HG03280 (cell line): Measurements from ENCODE around the gene TTC39B.

Experiments used
- ATAC-seq: cut with Tn5 transposase; IDR thresholded peaks from one replicate; pipeline ENCODE4 v1.9.1; 2021; ENCODE audit warnings: mild to moderate bottlenecking, moderate library complexity; ENCODE audit not compliant: unreplicated experiment

Gene TTC39B

DNA sequence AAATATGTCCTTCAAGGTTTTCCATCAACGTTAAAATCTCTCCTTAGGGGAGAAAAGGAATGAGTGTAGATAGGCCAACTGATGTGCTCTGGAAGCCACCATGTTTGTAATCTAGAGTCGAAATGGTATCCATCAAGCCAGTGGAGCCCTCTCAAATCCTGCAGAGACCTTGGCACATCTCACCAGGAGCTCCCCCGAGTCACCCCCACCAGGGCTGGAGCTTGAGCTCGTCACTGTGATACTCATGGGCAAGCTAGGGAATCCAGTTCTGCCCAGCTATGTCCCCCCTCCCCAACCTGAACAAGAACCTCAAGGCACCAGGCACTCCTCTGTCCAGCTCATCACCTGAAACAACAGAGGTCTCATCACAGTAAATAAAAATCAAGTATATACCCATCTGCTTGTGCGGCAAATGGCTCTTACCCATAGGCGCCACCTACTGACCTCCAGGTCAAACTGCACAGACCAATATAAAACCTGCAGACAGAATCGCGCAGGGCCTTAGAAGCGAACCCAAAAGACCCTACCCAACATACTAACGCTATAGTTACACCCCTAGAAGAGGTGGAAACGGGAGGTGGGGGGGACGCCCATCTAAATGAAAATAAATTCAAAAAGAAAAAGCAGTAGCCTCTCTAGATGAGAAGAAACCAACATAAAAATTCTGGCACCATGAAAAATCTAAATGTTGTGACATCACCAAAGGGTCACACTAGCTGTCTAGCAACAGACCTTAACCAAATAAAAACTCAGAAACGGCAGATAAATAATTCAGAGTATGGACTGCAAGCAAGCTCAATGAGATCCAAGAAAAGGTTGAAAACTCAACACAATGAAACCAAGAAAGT lies 75.0 kb downstream of the TTC39B start:
- peak; percentile 71 for ATAC-seq

DNA sequence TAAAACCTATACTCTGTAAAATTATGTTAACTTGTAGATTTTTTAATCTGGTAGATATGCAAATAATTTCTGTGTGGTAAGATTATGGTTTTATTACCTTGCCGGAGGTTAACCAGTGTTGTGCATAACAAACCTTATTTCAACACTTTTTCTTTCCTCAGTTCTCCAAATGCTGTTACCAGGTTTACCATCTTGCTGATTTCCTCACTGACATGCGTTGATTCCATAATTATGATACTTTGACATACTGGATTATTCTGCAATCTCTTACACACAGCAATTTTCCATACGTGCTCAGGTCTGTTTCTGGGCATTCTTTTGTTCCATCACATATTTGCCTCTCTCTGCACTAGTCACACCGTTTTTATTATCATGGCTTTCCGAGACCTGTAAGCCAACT lies 77.6 kb downstream of the TTC39B start:
- no peak for ATAC-seq

DNA sequence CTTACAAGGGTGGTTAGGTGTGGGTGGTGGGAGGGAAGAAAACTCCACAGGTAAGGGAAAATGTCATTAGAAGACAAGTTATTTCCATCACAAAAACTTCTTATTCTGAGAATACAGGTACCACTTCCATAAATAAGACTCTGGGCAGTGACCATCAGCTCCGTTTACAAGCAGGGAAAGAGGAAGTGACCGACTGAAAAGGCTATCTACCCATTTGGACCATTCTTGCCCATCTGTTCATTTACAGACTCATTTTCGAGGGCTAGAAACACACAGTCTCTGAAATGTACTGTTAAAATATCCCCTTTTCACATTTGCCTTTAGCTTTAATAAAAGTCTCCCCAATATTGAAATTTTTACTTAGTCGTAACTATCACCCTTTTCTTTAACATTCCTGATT lies 79.5 kb downstream of the TTC39B start:
- ATAC-seq: no peak

DNA sequence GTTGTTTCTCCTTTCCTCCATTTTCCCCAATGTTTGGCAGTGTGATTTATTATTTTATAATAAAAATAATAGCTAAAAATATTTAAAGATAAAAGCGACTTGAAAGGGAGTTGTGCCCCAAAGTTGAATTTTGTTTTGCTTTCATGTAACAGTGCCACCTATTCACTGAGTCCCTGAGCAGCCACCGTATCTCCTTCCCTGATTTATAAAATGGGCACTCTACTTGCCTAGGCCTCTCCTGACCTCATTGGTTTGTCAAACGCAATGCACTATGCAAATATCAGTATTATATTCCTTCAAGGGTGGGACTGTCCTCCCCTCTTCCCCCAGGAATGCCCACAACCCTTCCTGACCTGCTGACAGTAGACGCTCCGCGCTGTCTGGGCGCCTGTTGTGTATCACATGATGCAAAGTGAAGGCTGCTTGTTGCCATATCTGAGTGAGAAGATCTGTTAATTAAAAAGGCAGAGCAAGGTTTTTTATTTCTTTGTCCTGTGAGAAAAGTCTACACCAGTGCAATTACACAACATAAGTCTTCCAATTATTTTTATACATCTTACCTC lies 81.4 kb downstream of the TTC39B start:
- ATAC-seq: no peak

DNA sequence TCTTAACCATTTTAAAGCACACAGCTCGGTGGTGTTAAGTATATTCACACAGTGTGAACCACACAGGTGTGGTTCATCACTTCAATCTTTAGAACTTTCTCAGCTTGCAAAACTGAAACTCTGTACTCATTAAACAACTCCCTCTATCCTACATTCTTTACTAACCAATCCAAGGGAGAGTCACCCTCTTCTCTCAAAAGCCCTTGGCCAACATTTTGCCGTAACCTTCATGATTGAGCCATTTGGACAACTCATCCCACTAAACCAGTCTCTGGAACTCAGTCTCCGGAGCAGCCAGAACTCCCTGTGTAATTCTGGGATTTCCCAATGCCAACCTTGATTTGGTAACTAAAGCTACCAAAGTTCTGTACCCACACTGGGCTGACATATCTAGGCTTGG lies 84.7 kb downstream of the TTC39B start:
- no peak for ATAC-seq

DNA sequence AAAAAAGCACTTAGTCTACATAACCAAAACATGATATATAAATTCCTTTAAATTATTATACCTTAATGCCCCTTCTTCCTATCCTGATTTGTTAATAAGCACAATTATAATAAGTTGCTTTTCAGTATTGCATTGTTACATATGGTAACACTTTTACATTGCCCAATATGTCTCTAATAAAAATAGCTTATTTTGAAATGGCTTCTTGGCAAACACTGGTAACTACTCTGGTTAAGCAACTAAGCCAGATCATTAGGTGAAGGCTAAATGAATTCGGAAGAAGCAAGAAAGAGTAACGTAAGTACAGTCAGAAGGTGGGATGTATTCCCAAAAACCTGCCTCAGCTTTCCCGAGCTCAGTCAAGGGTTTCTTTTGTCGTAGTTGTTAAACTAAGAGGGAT lies 85.3 kb downstream of the TTC39B start:
- ATAC-seq: no peak

DNA sequence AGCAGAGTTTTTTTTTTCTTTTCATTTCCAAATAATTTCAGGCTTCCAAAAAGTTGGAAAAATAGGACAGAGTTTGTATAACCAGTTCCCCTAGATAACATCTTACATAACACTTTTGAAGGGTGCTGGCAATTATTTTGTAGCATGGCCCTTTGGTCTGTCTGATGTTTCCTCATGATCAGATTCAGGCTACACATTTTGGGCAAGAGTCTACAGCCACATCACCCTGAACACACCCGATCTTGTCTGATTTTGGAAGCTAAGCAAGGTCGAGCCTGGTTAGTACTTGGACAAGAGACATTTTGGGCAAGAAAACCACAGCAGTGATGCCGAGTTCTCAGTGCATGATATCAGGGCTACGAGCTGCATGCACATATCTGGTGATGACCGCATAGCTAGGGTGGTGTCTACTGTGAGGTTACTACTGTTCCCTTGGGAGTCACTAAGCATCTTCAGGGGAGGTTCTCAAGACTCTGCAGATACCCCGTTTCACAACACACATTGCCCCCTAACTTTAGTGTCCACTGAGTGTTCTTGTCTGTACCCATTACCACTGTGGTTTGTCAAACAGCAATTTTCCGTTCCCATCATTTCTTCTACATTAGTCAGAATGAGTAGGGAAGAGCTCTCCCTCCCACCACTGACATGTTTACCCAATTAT lies 86.2 kb downstream of the TTC39B start:
- no peak for ATAC-seq

DNA sequence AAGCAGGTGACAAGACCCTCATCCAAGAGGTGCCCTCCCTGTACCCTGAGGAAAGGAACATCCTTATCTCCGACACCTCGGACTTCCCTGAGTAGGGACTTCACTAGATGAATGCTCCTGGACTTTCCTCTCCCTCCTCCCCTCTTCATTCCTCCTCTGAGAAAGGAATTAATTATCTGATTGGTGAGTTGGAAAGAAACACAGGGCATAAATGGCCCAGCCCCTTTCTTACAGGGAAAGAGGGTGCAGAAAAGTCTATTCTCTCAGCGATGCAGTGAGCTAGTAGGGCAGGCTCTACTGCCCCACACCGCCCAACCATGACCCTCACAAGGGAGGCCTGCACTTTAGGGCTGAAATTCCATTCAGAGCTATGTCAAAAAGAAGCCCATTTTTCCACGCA lies 87.5 kb downstream of the TTC39B start:
- ATAC-seq: no peak

DNA sequence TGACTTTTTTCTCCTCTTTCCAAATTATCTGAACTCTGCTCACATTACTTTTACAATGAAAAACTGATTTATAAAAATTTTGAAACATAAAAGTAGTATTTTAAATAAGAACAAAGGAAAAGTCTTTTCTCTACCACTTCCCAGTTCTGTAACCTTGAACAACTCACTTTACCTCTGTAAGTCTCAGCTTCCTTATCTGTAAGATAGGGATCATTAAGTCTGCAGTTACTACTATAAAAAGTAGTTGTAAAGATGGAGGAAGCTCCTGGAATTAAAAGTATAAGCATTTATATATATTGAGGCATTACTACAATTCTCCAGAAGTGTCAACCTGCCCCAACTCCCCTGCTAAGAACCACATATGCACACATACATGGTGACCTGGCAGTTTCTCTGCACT lies 88.0 kb downstream of the TTC39B start:
- no peak for ATAC-seq

DNA sequence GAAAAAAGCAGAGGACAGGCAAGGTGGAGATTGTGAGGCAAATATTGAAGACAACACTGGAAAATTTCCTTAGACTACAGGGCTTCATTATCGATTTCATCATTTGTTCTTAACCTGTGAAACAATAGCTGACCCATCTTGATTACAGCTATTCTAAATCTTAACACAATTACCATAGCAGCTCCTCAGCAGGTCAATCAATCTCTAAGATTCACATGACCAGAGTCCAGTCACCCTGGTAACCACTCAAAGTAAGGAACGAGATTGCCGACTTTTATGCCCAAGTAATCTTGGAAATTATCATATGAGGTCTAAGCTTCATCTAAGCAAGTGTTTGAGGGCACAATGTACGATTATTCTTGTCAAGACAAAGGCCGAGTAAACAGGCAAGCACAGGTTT lies 93.8 kb downstream of the TTC39B start:
- no peak for ATAC-seq

DNA sequence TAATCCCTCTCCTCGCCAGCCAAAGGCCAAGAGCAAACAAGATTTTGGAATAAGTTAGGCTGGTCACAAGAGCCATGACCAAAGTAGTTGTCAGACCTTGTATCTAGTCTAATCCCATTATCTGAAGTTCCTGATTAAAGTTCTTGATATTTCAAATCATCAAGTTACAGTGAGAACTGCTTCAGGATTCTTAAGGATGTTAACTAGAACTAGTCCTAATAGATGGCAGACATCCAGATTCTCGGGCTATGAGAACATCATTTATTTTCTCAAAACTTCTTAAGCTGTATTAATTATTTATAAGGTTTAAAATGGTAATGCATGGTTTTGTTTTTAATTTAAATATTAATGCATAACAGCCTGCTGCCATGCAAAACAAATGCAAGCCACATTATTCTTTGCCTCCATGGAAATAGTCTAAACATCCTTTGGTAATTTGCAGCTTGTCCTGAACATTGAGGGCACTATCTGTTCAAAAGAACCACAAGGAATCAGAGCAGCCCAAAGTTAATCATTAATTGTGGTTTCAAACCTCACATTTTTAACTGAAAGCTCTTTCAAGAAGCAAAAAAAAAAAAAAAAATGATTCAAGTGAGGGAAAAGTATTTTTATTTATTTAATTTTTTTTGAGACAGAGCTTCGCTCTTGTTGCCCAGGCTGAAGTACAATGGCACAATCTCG lies 95.1 kb downstream of the TTC39B start:
- peak; percentile 11 for ATAC-seq

DNA sequence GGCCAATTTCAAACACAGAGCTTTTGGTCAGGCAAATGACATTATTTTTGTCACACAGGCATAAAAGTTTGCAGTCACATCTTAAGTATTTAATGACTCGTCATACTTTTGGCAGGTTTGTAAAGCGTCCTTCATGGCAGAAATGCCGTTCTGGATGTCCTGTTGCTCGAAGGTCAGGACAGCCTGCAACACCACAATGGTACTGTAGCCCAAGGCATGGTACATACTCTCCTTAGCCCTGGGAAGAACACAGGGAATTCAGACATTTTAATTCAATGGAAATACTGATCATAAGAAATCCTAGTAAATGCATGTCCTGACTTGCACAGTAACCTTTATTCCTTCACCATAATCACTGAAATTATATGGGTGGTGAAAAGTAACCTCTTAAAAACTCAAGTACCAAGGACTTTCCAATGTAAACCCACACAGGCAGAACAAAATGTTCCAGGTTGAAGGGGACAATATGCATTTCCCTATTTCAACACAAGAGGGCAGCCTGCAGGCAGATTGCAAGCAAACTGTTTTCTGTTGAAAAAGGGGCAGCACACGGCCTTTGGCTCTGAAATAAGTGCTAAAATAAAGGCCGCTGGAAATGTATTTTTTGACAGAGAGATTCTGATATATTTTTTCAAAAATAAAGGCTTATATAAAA lies 95.7 kb downstream of the TTC39B start:
- peak; percentile 61 for ATAC-seq

DNA sequence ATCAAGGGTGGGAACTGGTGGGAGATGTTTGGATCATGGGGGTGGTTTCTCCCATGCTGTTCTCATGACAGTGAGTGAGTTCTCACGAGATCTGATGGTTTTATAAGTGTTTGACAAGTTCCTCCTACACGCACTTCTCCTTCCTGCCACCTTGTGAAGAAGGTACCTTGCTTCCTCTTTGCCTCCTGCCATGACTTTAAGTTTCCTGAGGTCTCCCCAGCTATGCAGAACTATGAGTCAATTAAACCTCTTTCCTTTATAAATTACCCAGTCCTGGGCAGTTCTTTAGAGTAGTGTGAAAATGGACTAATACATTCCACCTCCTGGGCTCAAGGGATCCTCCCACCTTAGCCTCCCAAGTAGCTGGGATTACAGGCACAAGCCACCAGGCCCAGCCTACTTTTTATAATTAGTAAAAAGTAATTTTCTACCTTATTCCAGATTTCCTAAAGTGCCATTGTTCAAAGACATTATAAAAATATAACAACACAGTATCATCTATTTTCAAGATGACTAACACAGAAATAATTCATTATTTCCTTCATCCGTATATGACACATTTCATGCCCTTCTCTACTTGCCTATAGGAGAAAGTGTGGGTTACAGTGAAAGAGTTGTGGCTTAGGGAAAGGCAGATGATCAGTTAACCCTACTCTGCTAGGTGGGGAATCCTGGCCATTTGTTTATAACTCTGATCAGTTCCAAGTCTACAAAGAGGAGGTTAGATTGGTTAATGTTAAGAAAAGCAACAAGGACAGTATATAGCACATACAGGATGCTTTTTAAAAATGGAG lies 99.9 kb downstream of the TTC39B start:
- ATAC-seq: no peak

DNA sequence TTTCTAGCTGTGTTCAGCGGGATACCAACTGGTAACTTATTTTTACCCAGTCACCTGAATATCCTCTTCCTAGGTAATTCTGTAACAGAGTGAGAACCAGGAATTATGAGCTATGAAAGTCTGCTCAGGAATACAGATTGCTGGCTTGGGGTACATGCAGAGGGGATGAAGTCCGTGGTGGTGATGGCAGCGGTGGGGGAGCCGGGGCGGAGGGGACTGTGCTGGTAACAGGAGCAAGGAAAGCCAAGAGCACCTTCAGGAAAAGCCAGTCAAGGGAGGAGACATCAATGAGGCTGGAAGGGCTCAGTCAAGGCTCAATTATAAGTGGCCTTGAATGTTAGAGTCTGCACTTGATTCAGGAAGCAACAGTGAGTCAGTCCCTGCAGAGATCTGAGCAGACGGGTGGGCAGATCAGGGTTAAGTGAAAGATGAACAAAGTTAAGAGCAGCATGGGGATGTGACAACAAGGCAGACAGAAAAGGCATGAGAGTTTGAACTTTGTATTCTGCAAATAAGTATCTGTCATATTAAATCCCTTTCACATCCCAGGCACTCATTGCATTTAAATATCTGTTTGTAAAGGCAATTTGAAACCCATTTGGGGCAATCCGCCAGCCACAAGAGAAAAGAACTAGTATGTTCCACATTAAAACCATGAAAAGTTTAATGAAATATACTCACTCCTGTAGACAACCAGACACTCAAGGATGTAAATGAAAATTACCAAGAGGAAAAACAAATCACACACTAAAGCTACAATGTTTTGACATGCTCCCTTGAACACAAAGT lies 101.2 kb downstream of the TTC39B start:
- ATAC-seq: no peak

DNA sequence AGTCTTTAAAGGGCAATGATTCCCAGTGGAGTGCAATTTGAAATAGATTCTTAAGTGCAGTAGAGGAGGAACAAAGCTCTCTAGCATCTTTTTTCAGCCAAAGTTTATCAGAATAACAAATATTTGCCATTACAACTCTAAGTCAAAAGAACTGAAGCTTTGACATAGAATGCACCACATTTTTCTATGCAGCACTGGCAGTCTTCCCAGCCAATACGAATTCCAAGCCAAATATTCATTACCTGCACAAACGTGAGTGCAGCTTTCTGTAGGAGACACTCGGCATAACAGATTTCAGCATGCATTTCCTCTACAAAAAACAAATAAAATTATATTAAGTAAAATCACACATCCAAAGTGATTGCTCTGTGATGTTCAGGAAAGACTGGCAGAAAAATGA lies 103.4 kb downstream of the TTC39B start:
- ATAC-seq: no peak

DNA sequence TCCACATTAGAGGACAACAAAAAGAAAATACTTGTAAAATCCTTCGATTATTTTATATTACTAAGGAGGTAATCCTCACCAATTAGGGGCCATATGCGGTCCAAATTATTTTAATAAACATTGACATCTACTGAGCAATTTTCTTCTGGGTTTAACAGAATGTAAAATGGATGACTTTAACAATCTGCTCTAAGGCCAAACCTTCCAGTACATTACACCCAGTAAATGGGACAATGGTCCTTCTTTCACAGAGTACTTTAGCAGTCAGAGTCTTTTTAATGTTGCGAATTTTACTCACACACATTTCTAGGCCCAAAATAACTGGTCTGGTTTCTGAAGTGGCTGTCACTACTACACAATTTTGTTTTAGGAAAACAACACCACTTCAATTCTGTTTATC lies 106.9 kb downstream of the TTC39B start:
- no peak for ATAC-seq

DNA sequence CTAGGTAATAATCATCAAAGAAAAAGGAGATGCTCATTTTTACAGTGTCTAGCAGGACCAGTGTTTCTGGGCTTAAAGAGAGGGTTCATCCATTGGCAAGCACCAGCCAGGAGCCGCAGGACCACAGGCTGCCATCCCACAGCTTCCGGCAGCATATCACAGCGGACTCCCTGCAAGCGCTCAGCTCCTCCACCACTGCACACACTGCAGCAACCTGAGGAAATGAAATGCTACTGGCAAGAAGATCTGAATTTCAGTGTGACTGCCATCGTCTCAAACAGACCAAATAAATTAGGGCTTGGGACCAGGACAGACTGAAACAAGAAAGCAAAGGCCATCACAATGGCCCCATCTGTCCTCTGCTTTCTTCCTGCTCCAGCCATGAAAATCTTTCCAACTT lies 114.2 kb downstream of the TTC39B start:
- no peak for ATAC-seq

DNA sequence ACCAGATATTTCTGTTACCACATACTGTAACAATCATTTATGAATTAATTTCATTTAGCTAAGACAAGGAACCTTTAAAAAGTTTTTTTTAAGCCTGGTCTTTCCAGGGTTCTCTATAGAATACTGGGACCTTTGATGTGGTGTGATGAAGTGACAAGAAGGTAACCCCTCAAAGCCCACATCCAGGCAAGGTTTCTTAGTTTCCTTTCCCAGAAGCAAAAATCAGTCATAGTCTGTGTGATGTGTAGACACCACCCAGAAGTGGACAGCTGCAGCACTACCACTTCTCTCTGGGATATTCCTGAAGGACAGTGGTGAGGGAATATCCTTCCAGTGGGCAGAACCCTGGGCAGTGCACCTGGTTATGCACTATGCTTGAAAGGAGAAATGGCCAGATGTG lies 115.6 kb downstream of the TTC39B start:
- no peak for ATAC-seq

DNA sequence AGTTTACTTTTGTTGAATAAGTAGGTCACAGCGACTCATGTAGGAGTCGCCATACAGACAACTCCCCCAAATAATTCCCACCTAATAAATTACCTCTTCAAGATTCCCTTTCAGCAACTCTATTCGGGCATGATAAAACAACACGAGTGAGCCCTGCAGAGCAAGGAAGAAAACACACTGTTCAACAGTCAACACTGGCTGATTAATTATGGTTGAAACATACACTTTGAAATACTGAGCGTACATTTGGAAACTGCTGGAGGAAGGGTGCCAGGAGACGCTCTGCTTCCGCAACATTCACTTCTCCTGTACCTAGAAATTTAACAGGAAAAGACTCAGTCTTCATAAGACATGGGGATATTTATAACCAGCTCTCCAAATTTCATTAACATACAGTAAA lies 117.5 kb downstream of the TTC39B start:
- no peak for ATAC-seq

DNA sequence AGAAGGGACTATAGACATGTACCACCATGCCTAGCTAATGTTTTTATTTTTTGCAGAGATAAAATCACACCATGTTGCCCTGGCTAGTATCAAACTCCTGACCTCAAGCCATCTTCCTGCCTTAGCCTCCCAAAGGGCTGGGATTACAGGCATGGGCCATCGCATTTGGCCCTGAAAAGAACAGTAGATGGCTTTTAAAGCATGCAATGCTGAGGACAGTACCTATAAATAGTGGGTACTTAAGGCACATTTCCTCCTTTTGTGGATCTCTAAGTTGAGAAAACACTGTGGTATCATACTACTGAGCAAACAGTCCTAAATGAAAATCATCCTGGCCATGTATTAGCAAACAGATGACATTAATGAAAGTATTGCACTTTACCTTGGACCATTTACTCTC lies 119.4 kb downstream of the TTC39B start:
- no peak for ATAC-seq
